ENCODE measurements around the gene CFDP1.

Gene CFDP1

DNA sequence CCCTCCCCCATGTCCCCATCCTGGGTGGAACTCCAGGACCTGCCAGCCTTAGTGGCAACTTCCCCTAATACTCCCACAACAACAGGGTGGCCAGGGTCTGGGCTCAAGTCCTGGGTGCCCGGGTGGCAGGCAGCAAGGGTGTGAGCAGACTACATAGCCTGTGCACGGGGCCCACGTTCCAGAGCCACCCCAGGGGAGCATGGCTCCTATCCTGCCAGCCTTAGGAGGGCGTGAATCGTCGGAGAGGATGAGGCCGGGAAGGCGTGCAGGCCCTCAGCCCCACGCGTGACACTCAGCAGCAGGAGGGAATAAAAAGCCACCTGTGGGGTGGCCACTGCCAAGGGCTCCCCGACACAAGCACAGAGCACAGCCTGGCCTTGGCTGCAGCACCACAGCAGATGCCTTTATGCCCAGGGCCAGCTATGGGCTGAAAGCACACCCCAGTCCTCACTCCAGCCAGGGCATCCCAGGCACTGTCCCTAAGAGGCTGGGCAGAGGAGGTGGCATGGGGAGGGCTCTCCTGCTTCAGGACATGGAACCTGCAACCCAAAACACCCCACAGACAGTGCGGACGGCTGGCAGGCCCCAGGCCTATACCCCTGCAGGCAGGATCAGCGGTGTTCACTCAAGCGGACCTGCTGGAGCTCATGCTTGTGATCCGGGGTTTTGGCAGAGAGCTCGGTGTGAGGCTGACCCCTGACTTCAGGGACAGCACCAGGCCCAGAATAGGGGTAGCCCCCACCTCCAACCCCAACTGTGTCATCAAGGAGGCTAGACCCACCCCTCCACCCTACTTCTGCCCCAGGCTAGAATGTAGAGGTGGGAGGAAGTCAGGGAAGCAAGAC is 184.5 kb downstream of the CFDP1 start:
- H4K20me1 ChIP-seq (ENCODE audit: insufficient read depth, low read length): no peaks in the 10 kb centered on the region
- H3K79me2 ChIP-seq (ENCODE audit: low read length): no peaks in the 10 kb centered on the region
- H3K9me3 ChIP-seq (replicated peaks; ENCODE audit: insufficient read depth, low read length): no peaks in the 10 kb centered on the region
- H3K9ac ChIP-seq (ENCODE audit: low read length): no peak overlapping the region
- H3K4me3 ChIP-seq (ENCODE audit: low read length): no peak overlapping the region
- H3F3A ChIP-seq (ENCODE audit: insufficient read depth, low read length): no peaks in the 10 kb centered on the region
- no peak overlapping the region for H3K4me2 ChIP-seq (ENCODE audit: low read depth, low read length)
- no peaks in the 10 kb centered on the region for H3K9me2 ChIP-seq (replicated peaks; ENCODE audit: insufficient read depth, low read length)
- TF ChIP-seq EZH2 (optimal IDR thresholded peaks at IDR 0.05; ENCODE audit: low read depth, low read length) (no peak), CTCF (IDR thresholded peaks at IDR 0.05; ENCODE audit: low read length) (no peak), EZH2phosphoT487 (IDR thresholded peaks at IDR 0.05; ENCODE audit: low read length) (no peak)
- H3K27me3 ChIP-seq (replicated peaks; ENCODE audit: insufficient read depth, low read length): peaks cover 16% of the 10 kb centered on the region
- no peak overlapping the region for H3K27ac ChIP-seq (ENCODE audit: low read length)
- H3K36me3 ChIP-seq (replicated peaks; ENCODE audit: insufficient read depth, low read length): no peaks in the 10 kb centered on the region
- no peaks in the 10 kb centered on the region for H3K4me1 ChIP-seq (ENCODE audit: low read length)
- H2AFZ ChIP-seq (ENCODE audit: low read length): no peak overlapping the region
- no peak for DNase-seq

DNA sequence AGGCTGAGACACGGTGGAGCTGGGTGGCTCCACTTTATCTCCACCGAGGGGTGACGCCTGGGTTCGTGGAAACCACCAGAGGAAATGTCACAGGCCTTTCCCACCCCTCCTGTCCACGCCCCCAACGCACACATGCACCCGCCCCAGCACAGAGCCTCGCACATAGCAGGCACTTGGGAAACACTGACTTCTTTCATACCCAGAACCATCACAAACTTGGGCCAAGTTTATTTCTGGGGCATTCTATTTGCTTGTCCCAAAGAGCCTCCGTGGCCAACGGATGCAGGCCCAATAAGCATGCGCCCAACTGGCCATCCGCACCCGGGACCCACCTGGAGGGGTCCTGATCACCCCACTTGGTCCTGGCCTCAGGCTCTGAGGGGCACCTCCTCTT is 185.2 kb downstream of the CFDP1 start:
- H3K4me3 ChIP-seq (ENCODE audit: low read length): no peak overlapping the region
- no peaks in the 10 kb centered on the region for H3K79me2 ChIP-seq (ENCODE audit: low read length)
- no peaks in the 10 kb centered on the region for H3F3A ChIP-seq (ENCODE audit: insufficient read depth, low read length)
- DNase-seq: no peak
- H3K4me2 ChIP-seq (ENCODE audit: low read depth, low read length): no peak overlapping the region
- no peaks in the 10 kb centered on the region for H3K36me3 ChIP-seq (replicated peaks; ENCODE audit: insufficient read depth, low read length)
- H3K4me1 ChIP-seq (ENCODE audit: low read length): no peaks in the 10 kb centered on the region
- H3K9me2 ChIP-seq (replicated peaks; ENCODE audit: insufficient read depth, low read length): no peaks in the 10 kb centered on the region
- no peak overlapping the region for H2AFZ ChIP-seq (ENCODE audit: low read length)
- H3K9ac ChIP-seq (ENCODE audit: low read length): no peak overlapping the region
- no peak overlapping the region for H3K27ac ChIP-seq (ENCODE audit: low read length)
- H3K9me3 ChIP-seq (replicated peaks; ENCODE audit: insufficient read depth, low read length): no peaks in the 10 kb centered on the region
- peaks cover 16% of the 10 kb centered on the region for H3K27me3 ChIP-seq (replicated peaks; ENCODE audit: insufficient read depth, low read length)
- TF ChIP-seq EZH2 (optimal IDR thresholded peaks at IDR 0.05; ENCODE audit: low read depth, low read length) (no peak), EZH2phosphoT487 (IDR thresholded peaks at IDR 0.05; ENCODE audit: low read length) (no peak), CTCF (IDR thresholded peaks at IDR 0.05; ENCODE audit: low read length) (no peak)
- H4K20me1 ChIP-seq (ENCODE audit: insufficient read depth, low read length): no peaks in the 10 kb centered on the region

GRCh38 chr16:75247249-75247648 is 186.1 kb downstream of the CFDP1 start:
- Histone ChIP-seq H3K9me2 (replicated peaks; ENCODE audit: insufficient read depth, low read length) (no peaks in the 10 kb centered on the region), H2AFZ (ENCODE audit: low read length) (no peak overlapping the region), H3K9me3 (replicated peaks; ENCODE audit: insufficient read depth, low read length) (no peaks in the 10 kb centered on the region), H3K27me3 (replicated peaks; ENCODE audit: insufficient read depth, low read length) (peaks cover 15% of the 10 kb centered on the region), H4K20me1 (ENCODE audit: insufficient read depth, low read length) (no peaks in the 10 kb centered on the region), H3K27ac (ENCODE audit: low read length) (no peak overlapping the region), H3K4me1 (ENCODE audit: low read length) (no peaks in the 10 kb centered on the region), H3K4me2 (ENCODE audit: low read depth, low read length) (no peak overlapping the region), H3K9ac (ENCODE audit: low read length) (no peak overlapping the region), H3K79me2 (ENCODE audit: low read length) (no peaks in the 10 kb centered on the region), H3K36me3 (replicated peaks; ENCODE audit: insufficient read depth, low read length) (no peaks in the 10 kb centered on the region), H3F3A (ENCODE audit: insufficient read depth, low read length) (no peaks in the 10 kb centered on the region), H3K4me3 (ENCODE audit: low read length) (no peak overlapping the region)
- no peak for TF ChIP-seq EZH2phosphoT487 (IDR thresholded peaks at IDR 0.05; ENCODE audit: low read length)
- no peak for TF ChIP-seq EZH2 (optimal IDR thresholded peaks at IDR 0.05; ENCODE audit: low read depth, low read length)
- no peak for TF ChIP-seq CTCF (IDR thresholded peaks at IDR 0.05; ENCODE audit: low read length)
- no peak for DNase-seq

Measured in MM.1S (cell line).